Heart left ventricle (tissue), 16 donors: Measurements from ENCODE around the gene TMEM196. TPM values are rescaled to one million over a fixed set of nuclear protein-coding genes. Genes with fewer than 3 reads are reported as not detected.

ENCODE experiments used
- ATAC-seq, 4 donors: fragments of 200-7000 bp; cut with Tn5 transposase; one replicate each; pipeline ENCODE4 v1.9.1; 2020 to 2022; ENCODE audit warnings: moderate library complexity in 4 of 4, mild to moderate bottlenecking in 3 of 4, moderate number of reproducible peaks in 1 of 4
- DNase-seq, 5 donors: peaks; one replicate each; pipeline ENCODE4 v3.0.0-alpha.2; 2020
- H3K27ac ChIP-seq, 12 donors: fragments of 200-600 bp; sonication (generic) in 4 of 12; one replicate each; pipeline versions ENCODE4 v1.5.0 to v1.8.0; 2016 to 2022; ENCODE audit warnings: mild to moderate bottlenecking in 2 of 12
- H3K27me3 ChIP-seq, 9 donors: fragments of 200-600 bp; sonication (generic) in 2 of 9; one replicate each; pipeline versions ENCODE4 v1.5.1 to v1.8.0; 2016 to 2022; ENCODE audit warnings: mild to moderate bottlenecking in 3 of 9
- H3K36me3 ChIP-seq, 9 donors: fragments of 200-600 bp; sonication (generic) in 2 of 9; one replicate each; pipeline versions ENCODE4 v1.5.0 to v1.8.0; 2018 to 2022; ENCODE audit warnings: mild to moderate bottlenecking in 2 of 9
- H3K4me1 ChIP-seq, 12 donors: fragments of 200-600 bp; sonication (generic) in 4 of 12; one replicate each; pipeline versions ENCODE4 v1.5.0 to v1.8.0; 2016 to 2022; ENCODE audit warnings: mild to moderate bottlenecking in 3 of 12
- H3K4me3 ChIP-seq, 12 donors: fragments of 200-600 bp; sonication (generic) in 4 of 12; one replicate each; pipeline versions ENCODE4 v1.5.0 to v1.8.0; 2017 to 2022; ENCODE audit warnings: mild to moderate bottlenecking in 9 of 12, moderate library complexity in 4 of 12
- H3K9me3 ChIP-seq, 12 donors: fragments of 200-600 bp; sonication (generic) in 4 of 12; one replicate each; pipeline versions ENCODE4 v1.5.0 to v1.8.0; 2016 to 2022; ENCODE audit warnings: mild to moderate bottlenecking in 1 of 12
- CTCF ChIP-seq, 12 donors: fragments of 200-600 bp; sonication (generic) in 4 of 12; IDR thresholded peaks; one replicate each; pipeline versions ENCODE4 v1.5.0 to v1.8.0; 2018 to 2022; ENCODE audit warnings: antibody characterized with exemption in 12 of 12, mild to moderate bottlenecking in 5 of 12
- POLR2A ChIP-seq, 2 donors: fragments of 450-650 bp; IDR thresholded peaks; one replicate each; pipeline ENCODE4 v1.6.1; 2017; ENCODE audit warnings: antibody characterized with exemption in 2 of 2, mild to moderate bottlenecking in 2 of 2, moderate library complexity in 2 of 2
- WGBS, 4 donors: extraction: QIAGEN DNeasy Blood & Tissue Kit in 2 of 4; methylation state at CpG; one replicate each; pipeline versions ENCODE4 v1.1.5 to v1.1.7; 2013 to 2018; 5-methylcytosine and 5-hydroxymethylcytosine counted together
- intact Hi-C, 10 donors: fragments of 100-400 bp; cut with DNase I; formaldehyde crosslinking; loops; one replicate each; pipeline versions ENCODE4 v1.11.1 to v1.14.2; 2022
- polyA plus RNA-seq, 2 donors: library from polyadenylated mRNA; stranded (reverse); fragments of 200-250 nt; gene quantifications; one replicate each; pipeline ENCODE4 v1.2.3, GENCODE V29; 2013
- total RNA-seq, 9 donors: library from RNA; depleted of rRNA in 2 of 9; stranded (reverse); fragments of >200 nt in 2 of 9; fragmentation: NEBNext Ultra II Directional in 3 of 9; extraction: Animal tissue kit (Norgen Biotek cat#: 25700) in 3 of 9; gene quantifications; one replicate each; pipeline versions ENCODE4 v1.1.0 to v1.2.4, GENCODE V29; 2016 to 2023
- donor health status: ischemic (EF 13 %, LVEDD 7.1; RV severe dilation, severe dysfunction).
- donor health status: healthy with polysubstance abuse.
- donor health status: DM: no; HTN: yes; CAD: no.
- donor health status: DM: no; HTN: no; CAD: no.
- donor health status: ischemic (EF 25% LVEDD 6.9; RV normal size, moderate dysfunction).
- donor health status: ischemic (EF 25% LVEDD 5.7; RV mildly dilated, moderate dysfunction).
- donor health status: healthy.
- donor health status: DM: yes; HTN: yes; CAD: no.
- donor health status: ischemic (EF 35%, LVEDD 5.7; RV mildly dilated, moderate dysfunction).
- donor health status: nonischemic (EF 11% LVEDD 7.7; RV severe dilation, severe dysfunction).
- donor health status: DM: yes; HTN: yes; CAD: no.
- donor health status: PGD.
- donor health status: ischemic (EF 29% LVEDD 5.4; RV normal size, mild dysfunction).
- donor health status: nonischemic (EF 23%, LVEDD 6.1; RV moderate dilation, normal function).

Gene TMEM196
- total and polyA plus RNA-seq, 11 donors = not detected

- H3K27me3 ChIP-seq = peaks cover 0 to 12% (median 0%) of the 10 kb centered on the region in 9 donors
- WGBS, 4 donors = 76 to 80% (median 77%) methylated on average over 3 of the region's 3 CpGs
- no peaks in the 10 kb centered on the region for H3K36me3 ChIP-seq
- no peaks in the 10 kb centered on the region for H3K9me3 ChIP-seq
- no peak for ATAC-seq
- TF ChIP-seq CTCF (IDR thresholded peaks at IDR 0.05) = no peak
- TF ChIP-seq POLR2A (IDR thresholded peaks at IDR 0.05) = no peak
- H3K4me3 ChIP-seq = no peak overlapping the region
- H3K4me1 ChIP-seq = no peaks in the 10 kb centered on the region
- no peak overlapping the region for H3K27ac ChIP-seq
- no peak for DNase-seq
- intact Hi-C loops = loop anchor here in 4 of 10 donors (5.0 to 10.0 kb wide), 3 partner anchors 403 to 845 kb away; no protein-coding TSS in a partner anchor
These were observed 21.4 kb downstream of the TMEM196 start for GRCh38 chr7:19752020-19752419.

GRCh38 chr7:19749658-19750057, 23.8 kb downstream of the TMEM196 start:
- no peak overlapping the region for H3K27ac ChIP-seq
- no peaks in the 10 kb centered on the region for H3K4me1 ChIP-seq
- ATAC-seq = no peak
- H3K9me3 ChIP-seq = no peaks in the 10 kb centered on the region
- intact Hi-C loops = loop anchor here in 9 of 10 donors (5.0 to 10.0 kb wide), 4 partner anchors 405 to 848 kb away; no protein-coding TSS in a partner anchor
- H3K36me3 ChIP-seq = no peaks in the 10 kb centered on the region
- WGBS, 4 donors = 62 to 71% (median 66%) methylated on average over 4 of the region's 4 CpGs
- DNase-seq = no peak
- no peak overlapping the region for H3K4me3 ChIP-seq
- TF ChIP-seq POLR2A (IDR thresholded peaks at IDR 0.05) (no peak), CTCF (IDR thresholded peaks at IDR 0.05) (no peak)
- peaks cover 0 to 19% (median 0%) of the 10 kb centered on the region in 9 donors for H3K27me3 ChIP-seq

DNA sequence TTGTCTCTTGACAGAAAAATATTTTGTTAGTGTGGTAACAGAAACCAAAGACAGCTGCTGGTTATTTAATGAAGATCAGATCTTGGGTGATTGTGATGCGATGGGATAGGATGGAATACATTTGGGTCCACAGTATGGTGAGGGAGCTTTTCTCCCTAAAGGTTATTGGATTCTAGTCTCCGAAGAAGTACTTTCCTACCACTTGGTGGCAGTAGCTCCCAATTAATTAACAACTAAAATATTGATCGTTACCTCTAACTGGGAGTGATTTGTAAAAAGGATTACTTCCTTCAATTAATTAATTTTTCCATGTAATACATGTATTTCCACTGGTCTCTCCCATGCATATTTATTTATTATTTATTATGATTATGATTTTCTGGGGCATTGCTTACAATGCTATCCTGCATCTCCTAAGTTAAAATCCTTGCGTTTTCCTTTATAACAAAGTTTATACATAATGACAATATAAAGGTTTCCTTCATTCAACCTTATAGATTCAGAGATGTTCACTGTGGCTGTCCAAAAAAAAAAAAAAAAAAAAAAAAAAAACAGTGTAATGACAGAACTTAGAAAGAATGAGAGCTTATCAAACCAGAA, 25.6 kb downstream of the TMEM196 start:
- DNase-seq (no peak), ATAC-seq (no peak)
- intact Hi-C loops = loop anchor here in 7 of 10 donors (2.0 to 10.0 kb wide), 4 partner anchors 409 to 851 kb away; no protein-coding TSS in a partner anchor
- WGBS, 4 donors = 27 to 37% (median 32%) methylated on average over 4 of the region's 4 CpGs
- H3K4me1 ChIP-seq = no peaks in the 10 kb centered on the region
- no peak overlapping the region for H3K27ac ChIP-seq
- TF ChIP-seq POLR2A (IDR thresholded peaks at IDR 0.05) (no peak), CTCF (IDR thresholded peaks at IDR 0.05) (peak in 11 of 12 donors; percentile 24 to 62 (median 44))
- H3K27me3 ChIP-seq = peaks cover 0 to 10% (median 0%) of the 10 kb centered on the region in 9 donors
- H3K4me3 ChIP-seq = no peak overlapping the region
- H3K36me3 ChIP-seq = no peaks in the 10 kb centered on the region
- H3K9me3 ChIP-seq = no peaks in the 10 kb centered on the region

DNA sequence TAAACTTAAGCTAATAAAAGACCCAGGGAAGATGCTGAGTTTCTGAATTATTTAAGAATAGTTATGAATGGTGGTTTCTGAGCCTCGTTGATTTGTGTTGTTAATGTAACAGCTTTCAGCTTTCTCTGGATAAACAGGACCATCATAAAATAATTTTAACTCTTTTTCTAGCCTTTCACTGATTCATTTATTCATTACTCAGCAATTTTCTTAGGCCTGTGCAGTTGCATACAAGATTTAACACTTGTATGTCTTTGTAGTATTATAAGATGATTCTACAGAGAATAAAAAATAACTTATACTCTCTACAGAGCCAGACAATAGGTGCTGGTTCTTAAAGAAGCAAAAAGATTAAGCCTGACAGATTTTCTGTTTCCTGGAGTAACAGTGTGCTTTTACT, 29.3 kb downstream of the TMEM196 start:
- Histone ChIP-seq H3K36me3 (no peaks in the 10 kb centered on the region), H3K27me3 (peaks cover 0 to 10% (median 0%) of the 10 kb centered on the region in 9 donors), H3K27ac (no peak overlapping the region), H3K4me1 (no peaks in the 10 kb centered on the region), H3K9me3 (no peaks in the 10 kb centered on the region), H3K4me3 (no peak overlapping the region)
- intact Hi-C loops = loop anchor here in 3 of 10 donors (10.0 kb wide), 1 partner anchor 851 kb away; no protein-coding TSS in a partner anchor
- DNase-seq (no peak), ATAC-seq (no peak)
- TF ChIP-seq POLR2A (IDR thresholded peaks at IDR 0.05) = no peak
- TF ChIP-seq CTCF (IDR thresholded peaks at IDR 0.05) = no peak
- 48 to 62% (median 55%) methylated on average over 1 of the region's 1 CpG for WGBS, 4 donors
